AG09309 (cell line): ENCODE measurements around the gene HIVEP3.

Experiments used
- DNase-seq: peaks from one replicate; pipeline ENCODE4 v3.0.0-alpha.2; 2010; ENCODE audit warnings: low read depth
- H3K4me3 ChIP-seq: 2 replicates; pipeline ENCODE4 v1.5.1; 2011; ENCODE audit warnings: mild to moderate bottlenecking, low read depth, low read length, moderate library complexity; ENCODE audit not compliant: control insufficient read depth
- CTCF ChIP-seq: IDR thresholded peaks from 2 replicates; pipeline ENCODE4 v1.5.1; 2011; ENCODE audit warnings: mild to moderate bottlenecking, low read depth, low read length, inconsistent platforms; ENCODE audit not compliant: insufficient read depth, control insufficient read depth; ENCODE audit errors: missing control alignments

HIVEP3 gene

GRCh38 chr1:41726899-41727748 is 191.6 kb downstream of the HIVEP3 start:
- no peak for TF ChIP-seq CTCF
- no peak overlapping the region for H3K4me3 ChIP-seq
- DNase-seq: no peak

- DNase-seq: no peak
- no peak overlapping the region for H3K4me3 ChIP-seq
- TF ChIP-seq CTCF: no peak
These were observed 192.4 kb downstream of the HIVEP3 start for GRCh38 chr1:41726292-41726691.

- DNase-seq: no peak
- H3K4me3 ChIP-seq: no peak overlapping the region
- no peak for TF ChIP-seq CTCF
These were observed 193.8 kb downstream of the HIVEP3 start for GRCh38 chr1:41724926-41725325.

GRCh38 chr1:41724248-41724647 is 194.5 kb downstream of the HIVEP3 start:
- H3K4me3 ChIP-seq: no peak overlapping the region
- DNase-seq: no peak

GRCh38 chr1:41723786-41724185 is 194.9 kb downstream of the HIVEP3 start:
- H3K4me3 ChIP-seq: no peak overlapping the region
- DNase-seq: no peak
- no peak for TF ChIP-seq CTCF

More at GRCh38 chr1:41724248-41724647, 194.5 kb downstream of the HIVEP3 start:
- no peak for TF ChIP-seq CTCF

- no peak for TF ChIP-seq CTCF
- no peak overlapping the region for H3K4me3 ChIP-seq
- no peak for DNase-seq
These were observed 196.5 kb downstream of the HIVEP3 start for GRCh38 chr1:41722184-41722583.
